Vagina (tissue), 2 donors: ENCODE measurements around the gene KCTD13.

ENCODE experiments used
- CTCF ChIP-seq, 3 experiments: fragments of 450-650 bp in 2 of 3; fragments of 200-600 bp in 1 of 3; sonication (generic) in 1 of 3; IDR thresholded peaks; one replicate each; pipeline ENCODE4 v1.5.1; 2017 to 2019; ENCODE audit warnings: antibody characterized with exemption in 3 of 3, mild to moderate bottlenecking in 2 of 3, moderate library complexity in 2 of 3
- POLR2A ChIP-seq, 2 donors: fragments of 450-650 bp; IDR thresholded peaks; one replicate each; pipeline ENCODE4 v1.6.1; 2017; ENCODE audit warnings: antibody characterized with exemption in 2 of 2, mild to moderate bottlenecking in 2 of 2, moderate library complexity in 2 of 2
- POLR2AphosphoS5 ChIP-seq, 2 donors: sonication (generic); formaldehyde crosslinking; IDR thresholded peaks; one replicate each; pipeline ENCODE4 v1.9.0; 2017; ENCODE audit warnings: antibody characterized with exemption in 2 of 2, mild to moderate bottlenecking in 2 of 2, low read depth in 1 of 2; ENCODE audit not compliant: insufficient read depth in 1 of 2

DNA sequence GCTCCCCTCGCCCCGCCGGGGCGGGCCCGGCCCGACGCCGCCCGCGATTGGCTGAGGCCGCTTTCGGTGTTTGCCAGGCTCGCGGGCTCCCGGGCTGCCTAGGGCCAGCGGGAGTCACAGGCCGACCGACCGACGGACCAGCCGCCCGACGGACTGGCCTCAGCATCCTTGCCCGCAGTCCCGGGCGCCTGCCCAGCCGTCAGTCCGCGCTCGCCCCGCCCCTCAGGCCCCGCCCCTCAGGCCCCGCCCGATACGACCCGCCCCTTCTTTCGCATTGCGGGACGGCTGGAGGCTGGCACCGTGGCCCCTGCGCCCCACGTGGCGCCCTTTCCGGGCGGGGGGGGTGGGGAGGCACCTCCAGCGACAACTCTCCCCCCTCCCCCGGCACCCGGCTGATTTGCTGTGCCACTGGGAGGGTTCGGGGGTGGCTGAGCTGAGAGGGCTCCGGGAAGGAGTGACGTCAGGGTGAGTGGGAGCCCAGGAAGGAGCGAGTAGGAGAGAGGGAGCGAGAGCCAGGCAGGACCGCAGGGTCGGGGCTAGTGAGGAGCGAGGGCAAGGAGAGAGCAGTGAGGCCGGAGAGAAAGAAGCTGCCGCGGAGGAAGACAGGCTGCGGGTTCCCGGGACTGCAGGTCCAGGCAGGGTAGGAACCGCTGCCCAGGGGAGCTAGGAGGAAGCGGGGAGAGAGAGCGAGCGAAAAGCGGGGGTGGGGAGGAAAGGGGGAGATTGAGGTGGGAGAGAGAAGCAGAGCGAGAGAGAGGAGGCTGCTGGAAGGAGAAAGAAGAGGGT, 25.7 kb downstream of the KCTD13 start, which contains the start of gene ASPHD1:
- TF ChIP-seq CTCF (IDR thresholded peaks at IDR 0.05) (no peak), POLR2A (IDR thresholded peaks at IDR 0.05) (no peak), POLR2AphosphoS5 (IDR thresholded peaks at IDR 0.05; ENCODE audit: insufficient read depth in 1 of 2, low read depth in 1 of 2) (no peak)
